GM18519 (cell line): ENCODE measurements around the gene CSRNP3.
"Not testable (repeated sequence)": the region's sequence is repeated elsewhere in the genome, so short reads cannot be mapped to it uniquely, and the experiment has no call there.

Experiments used
- ATAC-seq: cut with Tn5 transposase; IDR thresholded peaks from one replicate; pipeline ENCODE4 v1.9.1; 2021; ENCODE audit warnings: mild to moderate bottlenecking, moderate library complexity; ENCODE audit not compliant: unreplicated experiment, low FRiP score

The CSRNP3 gene

DNA sequence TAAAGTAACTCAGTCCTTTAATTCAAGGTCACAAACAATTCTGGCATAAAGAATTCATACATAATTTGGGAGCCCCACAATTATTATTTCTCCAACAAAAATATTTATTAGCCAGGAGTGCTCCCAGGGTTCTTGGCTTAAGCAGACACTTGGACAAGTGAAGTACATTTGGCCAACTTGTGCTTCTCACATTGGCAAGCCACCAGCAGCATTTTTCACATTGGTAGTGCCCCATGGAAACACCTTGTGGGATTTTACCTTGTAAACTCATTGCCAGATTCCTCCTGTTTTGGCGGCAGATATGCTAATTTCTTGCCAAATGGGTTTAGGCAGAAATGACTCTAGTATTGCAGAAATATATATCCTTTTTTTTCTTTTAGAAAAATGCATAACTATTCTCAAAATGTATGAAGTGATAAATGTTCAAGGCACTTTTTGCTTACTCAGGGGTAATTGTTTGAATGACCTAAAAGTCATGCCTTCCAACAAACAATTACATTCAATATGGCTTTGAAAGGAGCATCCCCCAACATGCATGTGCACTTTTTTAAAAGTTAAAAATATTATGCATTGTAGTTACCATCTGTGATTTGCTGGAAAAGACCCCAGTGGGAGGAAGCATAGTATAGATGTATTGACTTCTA, 113.5 kb downstream of the CSRNP3 start:
- ATAC-seq: no peak

DNA sequence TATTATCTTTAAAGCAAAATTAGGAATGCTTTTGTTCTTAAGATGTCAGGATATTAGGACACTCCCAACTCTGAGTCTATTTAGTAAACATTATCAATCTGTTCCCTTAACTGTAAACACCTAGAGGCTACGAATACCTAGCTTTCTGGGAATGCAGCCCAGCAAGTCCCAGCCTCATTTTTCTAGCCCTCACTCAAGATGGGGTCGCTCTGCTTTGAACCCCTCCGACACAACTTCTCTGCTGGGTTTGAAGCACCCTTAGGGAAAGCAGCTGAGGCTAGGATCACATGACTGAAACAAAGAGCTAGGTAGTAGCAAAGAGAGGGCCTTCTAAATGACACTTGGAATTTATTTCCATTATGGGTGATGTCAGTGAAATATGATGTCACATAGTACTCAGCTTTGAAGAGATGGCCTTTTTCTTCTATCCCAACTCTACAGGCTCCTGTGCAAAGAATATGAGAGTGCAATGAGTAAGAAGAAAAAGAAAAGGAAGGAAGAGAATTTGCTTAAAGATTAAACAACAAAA, 114.7 kb downstream of the CSRNP3 start:
- ATAC-seq: no peak

DNA sequence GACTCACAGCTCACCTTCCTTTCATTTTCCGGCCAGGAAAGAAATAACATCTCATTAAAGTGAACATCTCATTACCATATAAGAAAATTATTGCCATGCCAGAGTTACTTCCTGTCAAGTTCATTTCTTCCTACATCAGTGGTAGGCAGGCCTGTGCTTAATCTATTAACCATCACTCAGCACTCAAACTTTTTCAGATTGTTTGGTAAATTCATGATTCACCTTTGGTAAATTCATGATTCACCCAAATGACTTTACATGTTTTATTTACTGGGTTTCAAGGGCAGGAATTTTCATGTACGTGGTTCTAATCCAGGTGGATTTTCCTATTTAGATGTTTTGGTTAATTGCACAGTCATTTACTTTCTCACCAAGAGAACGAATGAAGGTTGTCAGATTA, 116.5 kb downstream of the CSRNP3 start:
- ATAC-seq: no peak

DNA sequence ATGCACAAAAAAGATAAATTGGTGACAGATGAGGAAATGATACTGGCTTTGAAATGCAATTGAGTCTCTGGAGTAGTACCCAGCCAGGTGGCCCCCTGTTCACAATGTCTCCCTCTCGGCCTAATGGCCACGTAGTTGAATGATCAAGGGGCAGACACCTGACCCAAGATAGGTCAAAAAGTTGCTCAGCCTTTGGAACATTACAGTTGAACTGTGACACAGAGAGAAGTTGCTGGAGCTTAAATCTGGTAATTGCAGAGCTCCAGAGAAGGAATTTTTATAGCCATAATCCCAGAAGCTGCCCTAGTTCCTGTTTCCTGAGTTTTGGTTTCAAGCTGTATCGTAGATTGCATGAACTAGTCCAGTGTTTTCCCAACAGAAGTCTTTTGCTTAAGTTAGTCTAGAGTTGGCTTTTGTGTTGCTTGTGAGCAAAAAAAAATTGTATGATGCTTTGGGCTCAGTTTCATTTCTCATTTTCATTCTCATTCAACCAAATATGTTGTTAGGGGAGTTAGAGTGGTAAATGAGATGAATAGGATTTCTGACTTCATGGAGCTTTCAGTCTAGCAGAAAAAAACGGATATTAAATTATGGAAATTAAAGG, 117.9 kb downstream of the CSRNP3 start:
- ATAC-seq: peak; percentile 93

DNA sequence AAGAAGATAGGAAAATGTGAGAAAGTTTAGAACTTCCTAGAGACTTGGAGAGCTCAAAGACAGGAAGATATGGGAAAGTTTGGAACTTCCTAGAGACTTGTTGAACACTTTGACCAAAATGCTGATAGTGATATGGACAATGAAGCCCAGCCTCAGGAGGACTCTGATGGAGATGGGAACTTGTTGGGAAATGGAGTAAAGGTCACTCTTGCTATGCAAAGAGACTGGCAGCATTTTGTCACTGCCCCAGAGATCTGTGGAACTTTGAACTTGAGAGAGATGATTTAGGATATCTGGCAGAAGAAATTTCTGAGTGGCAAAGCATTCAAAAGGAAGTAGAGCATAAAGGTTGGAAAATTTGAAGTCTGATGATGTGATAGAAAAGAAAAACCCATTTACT, 121.5 kb downstream of the CSRNP3 start:
- ATAC-seq: not testable (repeated sequence)

DNA sequence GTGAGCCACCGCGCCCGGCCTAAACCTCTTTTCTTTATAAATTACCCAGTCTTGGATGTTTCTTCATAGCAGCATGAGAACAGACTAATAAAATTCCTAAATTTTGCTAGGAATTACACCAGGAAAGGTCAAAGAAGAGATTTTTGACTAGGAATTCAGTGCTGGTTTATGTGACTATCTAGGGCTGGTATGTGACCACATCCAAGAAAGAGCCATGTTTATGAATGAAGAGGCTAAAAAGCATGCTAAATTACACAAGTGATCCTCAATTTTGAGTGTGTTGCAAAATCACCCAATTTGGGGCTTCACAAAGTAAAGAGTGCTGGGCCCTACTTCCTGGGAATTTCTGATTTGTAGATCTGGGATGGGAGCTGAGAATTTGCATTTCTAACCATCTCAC, 123.6 kb downstream of the CSRNP3 start:
- no peak for ATAC-seq

DNA sequence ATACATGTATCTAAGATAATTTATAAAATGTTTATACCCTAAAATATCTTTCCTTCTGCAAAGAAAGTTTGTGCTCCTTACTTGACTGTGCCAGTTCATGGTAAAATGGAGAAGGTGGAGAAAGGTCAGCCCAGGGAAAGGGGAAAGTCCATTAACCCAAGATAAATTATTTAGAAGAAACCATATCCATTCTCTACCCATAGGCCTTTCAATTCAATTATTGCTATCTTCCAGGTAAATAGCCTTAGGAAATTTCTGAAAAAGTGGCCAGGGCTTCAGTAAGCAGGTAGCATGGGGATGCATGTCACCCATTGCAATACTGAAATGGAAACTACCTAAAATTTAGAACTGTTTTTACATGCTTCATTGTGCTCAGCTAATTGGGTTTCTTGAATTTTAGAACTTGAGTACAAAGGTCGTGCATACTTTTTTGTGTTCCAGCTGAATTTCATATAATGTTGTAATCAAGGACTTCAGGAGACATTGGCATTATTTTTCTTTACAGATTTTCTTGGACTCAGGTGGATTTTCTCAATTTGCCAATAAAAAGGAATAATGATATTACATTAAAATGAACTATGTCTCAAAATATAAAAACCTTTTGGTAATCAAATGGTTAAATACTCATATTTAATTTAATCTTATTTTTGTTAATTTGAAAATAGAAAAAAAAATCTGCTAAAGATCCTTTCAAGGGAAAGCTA, 124.9 kb downstream of the CSRNP3 start:
- ATAC-seq: peak; percentile 65

DNA sequence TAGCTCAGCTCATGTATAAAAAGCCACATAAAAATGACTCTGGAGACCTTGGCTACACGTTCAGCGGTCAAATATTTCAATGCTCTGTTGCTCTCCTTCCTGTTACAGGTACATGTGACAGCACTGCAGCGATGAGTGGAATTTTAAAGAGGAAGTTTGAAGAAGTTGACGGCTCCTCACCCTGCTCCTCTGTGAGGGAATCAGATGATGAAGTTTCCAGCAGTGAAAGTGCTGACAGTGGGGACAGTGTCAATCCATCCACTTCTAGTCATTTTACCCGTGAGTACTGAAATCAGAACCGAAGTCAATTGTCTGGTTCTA, 125.4 kb downstream of the CSRNP3 start:
- ATAC-seq: peak; percentile 83

DNA sequence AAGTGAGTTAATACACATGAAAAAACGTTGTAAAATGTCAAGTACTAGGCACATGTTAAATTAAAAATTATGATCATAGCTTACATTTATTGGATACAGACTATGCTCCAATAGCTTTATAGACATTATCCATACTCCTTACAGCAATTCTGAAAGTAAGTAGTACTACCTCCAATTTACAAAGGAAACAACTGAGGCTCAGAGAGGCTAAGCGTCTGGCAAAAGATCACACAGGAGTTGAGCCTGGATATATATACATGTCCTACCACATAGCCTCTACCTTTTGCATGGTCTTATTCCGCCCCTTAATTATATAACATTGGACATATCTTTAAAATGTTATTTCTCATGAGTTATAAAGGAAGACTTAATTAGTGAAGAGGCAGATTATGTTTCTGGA, 127.3 kb downstream of the CSRNP3 start:
- ATAC-seq: no peak

DNA sequence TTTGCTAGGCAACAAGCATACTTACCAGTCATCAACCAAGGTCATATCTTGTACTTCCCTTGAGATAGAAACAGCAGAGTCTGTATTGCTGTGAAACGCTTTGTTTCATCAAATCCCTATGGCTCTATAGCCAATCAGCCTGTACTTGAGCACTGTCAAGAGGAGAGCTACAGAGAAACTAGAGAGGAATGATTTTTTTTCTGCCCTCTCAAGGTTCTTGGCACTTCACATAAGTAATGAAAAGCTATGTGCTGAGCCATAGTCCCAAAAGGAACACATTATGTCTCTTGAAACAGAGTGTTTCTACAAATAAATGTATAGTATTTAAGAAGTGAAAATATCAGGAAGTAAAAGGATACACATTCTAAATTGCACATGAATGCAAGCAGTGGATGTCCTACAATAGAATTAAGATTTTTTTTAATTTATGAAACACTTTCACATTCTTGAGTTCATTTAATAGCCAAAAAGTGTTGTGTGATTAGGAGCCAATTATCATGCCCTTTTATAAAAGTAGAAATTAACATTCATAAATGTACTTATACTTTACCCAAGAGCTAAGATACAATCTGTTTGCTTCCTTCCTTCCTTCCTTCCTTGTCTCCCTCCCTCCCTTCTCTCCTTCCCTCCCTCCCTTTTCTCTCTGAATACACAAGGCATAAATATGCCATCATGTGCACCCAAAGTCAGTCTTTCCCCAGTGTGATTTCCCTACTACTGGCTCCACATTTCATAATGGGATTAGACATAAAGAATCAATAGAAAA, 131.8 kb downstream of the CSRNP3 start:
- ATAC-seq: no peak

DNA sequence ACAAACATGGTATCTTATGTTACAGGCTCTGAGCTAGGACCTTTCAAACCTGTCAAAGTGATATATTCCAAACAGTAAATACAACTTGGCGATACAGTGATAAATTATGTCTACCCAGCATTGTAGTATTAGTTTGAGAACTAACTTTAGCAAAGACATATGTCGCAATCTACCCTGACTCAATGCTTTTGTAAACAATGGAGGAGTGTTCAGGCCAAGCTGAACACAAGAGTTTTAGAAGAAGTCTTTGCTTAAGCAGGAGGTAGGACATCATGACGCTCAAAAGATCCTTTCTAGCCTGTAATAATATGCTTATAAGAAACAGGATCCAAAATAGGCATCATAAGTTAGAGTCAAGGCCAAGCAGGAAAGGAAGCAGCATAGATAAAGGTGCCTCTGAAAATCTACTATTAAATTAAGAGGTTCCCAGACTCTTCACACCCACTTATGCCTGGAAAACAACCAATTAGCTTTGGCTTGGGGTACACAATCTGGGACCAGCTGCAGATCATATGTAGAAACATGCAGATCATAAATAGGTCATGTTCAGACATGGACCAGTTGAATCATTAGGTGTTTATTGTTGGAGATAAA, 132.5 kb downstream of the CSRNP3 start:
- no peak for ATAC-seq

DNA sequence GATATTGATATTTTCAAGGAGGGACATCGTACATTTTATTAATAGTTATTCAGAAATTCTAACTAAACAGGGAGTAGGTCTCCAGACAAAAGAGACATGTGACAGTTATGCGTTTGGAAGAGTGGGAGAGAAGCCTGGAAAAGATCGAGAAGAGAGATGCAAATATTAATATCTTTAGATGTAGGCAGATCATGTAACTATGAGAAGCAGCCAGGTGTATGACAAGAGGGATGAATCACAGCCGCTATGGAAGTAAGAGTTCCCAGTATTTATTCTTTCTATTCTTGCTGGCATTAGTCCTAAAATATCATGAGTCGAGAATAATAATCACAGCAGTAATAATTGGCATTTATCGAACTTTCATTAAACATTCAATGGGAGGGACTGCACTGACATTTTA, 140.2 kb downstream of the CSRNP3 start:
- ATAC-seq: no peak

DNA sequence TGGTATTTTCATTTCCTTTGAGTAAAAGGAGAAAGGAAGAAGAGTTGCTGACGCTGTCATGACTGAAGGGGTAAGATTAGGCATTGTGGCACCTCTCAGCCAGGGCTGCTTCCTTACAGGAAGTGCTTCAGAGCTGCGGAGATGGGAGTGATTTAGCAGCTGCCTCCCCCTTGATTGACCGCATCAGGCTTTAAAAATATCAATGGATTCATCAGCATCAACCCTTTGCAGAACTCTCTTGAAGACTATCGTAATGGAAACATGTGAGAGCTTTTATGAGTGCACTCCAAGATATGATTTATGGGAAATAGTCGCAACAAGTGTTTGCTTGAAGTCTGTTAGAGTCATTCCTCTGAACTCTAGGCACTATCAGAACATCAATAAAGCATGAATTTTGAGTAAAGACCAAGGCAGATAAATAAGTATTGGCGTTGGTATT, 141.1 kb downstream of the CSRNP3 start:
- peak; percentile 46 for ATAC-seq

DNA sequence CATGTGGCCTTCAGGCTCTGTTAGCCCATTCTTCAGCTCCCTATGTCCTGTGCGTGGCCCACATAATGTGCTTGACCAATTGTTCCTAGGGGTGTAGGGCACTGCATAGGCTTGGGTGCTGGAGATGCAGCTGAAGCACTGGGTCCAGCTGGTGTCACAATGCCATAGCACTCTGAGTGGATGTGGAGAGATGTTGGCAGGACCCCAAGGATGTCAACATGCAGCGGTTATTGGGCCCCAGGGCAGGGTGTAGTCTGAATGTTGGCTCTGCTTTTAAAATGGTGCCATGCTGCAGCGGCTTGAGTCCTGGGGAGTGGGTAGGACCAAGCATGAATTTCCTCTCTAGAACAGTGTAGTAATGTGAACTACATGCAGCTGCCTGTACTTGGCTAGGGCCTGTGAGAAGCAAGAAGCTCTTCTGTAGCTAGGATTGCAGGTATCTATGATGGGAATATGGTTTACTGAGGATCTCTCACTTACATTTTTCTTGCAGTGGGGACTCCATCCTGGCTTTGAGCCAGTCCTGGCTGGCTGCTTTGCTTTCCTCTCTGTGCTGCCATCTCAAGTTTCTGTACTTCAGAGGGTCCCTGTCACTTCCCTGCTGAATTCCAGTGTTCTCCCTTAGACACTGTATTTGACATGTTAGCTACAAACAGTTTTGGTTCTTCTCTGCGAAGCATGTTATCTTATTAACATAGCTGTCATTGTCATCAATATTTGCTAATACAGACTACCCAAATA, 148.4 kb downstream of the CSRNP3 start:
- no peak for ATAC-seq

DNA sequence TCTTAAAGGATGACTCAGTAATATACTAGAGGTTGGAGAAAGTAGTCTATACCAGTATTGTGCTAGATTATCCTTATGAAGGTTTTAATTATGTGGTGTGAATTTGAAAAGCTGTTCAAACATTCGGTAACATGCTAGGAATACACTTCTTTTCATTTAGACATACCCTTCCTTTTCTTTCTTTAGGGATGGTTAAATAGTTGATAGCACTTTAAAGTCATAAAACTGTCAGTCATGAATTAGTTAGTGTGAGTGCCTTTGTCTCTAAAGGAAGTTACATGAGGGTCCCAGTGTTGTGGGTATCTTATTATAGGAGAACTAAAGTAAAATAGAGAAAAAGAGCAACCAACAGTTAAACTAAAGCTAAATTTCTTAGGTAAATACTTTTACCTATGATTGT, 149.3 kb downstream of the CSRNP3 start:
- no peak for ATAC-seq

DNA sequence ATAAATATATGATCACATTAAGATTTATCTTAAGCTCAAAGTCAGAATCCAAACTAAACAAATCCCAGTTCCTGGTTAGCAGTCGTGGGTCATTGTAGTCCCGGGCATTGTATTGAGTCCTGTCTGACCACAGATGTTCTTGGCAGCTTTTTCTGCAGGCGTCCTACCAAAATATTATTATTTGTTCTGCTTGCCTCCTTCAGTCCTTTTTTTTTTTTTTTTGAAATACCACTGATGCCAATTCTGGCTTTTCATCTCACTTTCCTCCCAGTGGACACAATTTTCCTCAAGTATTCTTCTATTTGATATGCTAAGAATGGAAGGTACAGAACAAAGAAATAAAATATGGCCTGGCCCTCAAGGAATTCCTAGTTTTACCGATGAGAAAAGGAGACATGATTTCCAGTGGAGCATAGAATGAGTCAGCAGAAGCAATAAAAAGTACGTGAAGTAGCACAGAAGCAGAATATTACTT, 151.6 kb downstream of the CSRNP3 start:
- no peak for ATAC-seq

DNA sequence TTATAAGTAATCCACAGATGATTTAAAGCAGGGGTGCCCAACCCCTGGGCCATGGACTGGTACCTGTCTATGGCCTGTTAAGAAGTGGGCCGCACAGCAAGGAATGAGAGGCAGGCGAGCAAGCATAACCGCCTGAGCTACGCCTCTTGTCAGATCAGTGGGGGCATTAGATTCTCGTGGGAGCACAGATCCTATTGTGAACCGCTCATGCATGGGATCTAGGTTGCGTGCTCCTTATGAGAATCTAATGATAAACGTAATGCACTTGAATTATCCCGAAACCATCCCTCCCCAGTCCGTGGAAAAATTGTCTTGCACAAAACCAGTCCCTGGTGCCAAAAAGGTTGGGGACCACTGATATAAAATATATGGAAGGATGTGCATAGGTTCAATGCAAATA, 153.7 kb downstream of the CSRNP3 start:
- no peak for ATAC-seq

DNA sequence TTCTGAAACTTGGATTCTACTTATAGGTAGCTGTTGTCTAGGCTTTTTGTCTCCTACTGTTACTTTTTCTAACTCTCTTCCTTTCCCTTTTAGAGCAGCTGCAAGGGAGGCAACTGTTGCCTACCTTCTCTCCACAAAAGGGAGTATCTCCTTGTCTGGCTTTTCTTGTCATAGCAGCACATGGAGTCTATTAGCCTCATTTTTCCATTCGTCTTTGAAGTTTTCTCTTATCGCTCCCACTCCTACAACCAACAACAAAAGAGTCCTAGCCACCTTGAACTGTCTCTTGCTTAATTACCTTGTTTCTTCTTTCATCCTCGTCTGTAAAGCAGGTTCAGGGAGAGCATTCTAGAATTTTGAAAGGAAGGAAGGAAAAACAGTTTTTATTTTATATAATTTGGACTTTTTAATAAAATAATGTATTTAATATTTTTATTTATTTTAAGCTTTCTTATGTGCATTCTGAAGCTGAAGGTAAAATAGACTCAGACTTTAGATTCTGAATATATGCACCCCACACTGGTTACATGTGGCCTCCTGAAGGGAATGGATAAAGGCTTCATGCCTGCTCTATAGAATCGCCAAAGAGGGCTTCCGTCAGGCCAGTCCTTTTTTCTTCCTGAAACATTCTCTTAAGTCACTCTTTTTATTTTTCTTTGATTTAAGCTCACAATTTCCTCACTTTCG, 154.4 kb downstream of the CSRNP3 start:
- no peak for ATAC-seq

DNA sequence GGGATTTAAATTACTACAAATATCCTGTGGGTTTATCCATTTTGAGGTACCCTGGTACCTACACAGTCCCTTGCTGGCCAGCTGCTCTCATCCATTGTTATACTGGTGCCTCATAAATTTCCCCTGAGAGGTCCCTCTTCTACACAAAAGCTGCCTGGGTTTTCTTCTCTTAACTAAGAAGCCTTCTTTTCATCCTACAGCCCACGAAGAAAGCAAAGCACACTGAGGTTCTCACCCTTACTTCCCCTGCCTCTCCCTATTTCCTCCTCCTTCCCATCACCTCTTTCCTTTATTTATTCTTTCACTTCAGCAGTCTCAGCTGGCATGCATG, 154.9 kb downstream of the CSRNP3 start:
- ATAC-seq: no peak
